Measurements from ENCODE around the gene EPB41L2. TPM values are rescaled to one million over a fixed set of nuclear protein-coding genes. Genes with fewer than 3 reads are reported as not detected.

The EPB41L2 gene
- total RNA-seq, 1 experiment from 2014 or later: 199 TPM

GRCh38 chr6:130814506-130814905 is 248.5 kb downstream of the EPB41L2 start:
- ChIA-PET CTCF (no interaction called here), POLR2A (no interaction called here)
- TF ChIP-seq TCF7L2 (IDR thresholded peaks at IDR 0.05; ENCODE audit: low read depth, low read length) (no peak), SIN3A (IDR thresholded peaks at IDR 0.05; ENCODE audit: borderline replicate concordance, insufficient read depth, low read depth, low read length) (no peak)
- in situ Hi-C loops (cut with HindIII; ENCODE audit: low pct_unique_long_range_greater_than_20kb, low sequenced_read_pairs): no loop called here
- H3K9me3 ChIP-seq (ENCODE audit: control insufficient read depth, insufficient read depth, low read depth, low read length): no peaks in the 10 kb centered on the region
- DNase-seq (ENCODE audit: low read depth, low spot score) (no peak), ATAC-seq (no peak)
- H3K4me1 ChIP-seq (ENCODE audit: control insufficient read depth, insufficient read depth, low read length): no peaks in the 10 kb centered on the region
- H3K36me3 ChIP-seq (ENCODE audit: control insufficient read depth, insufficient read depth, low read length): no peaks in the 10 kb centered on the region
- BruUV-seq (replicated peaks): no TSS peak
- H3K4me3 ChIP-seq (ENCODE audit: low read depth in 2 of 2, low read length in 2 of 2): no peak overlapping the region
- intact Hi-C loops (cut with micrococcal nuclease; ENCODE audit: unreplicated experiment): no loop called here
- no peak overlapping the region for H3K27ac ChIP-seq (ENCODE audit: low read length)
- no peaks in the 10 kb centered on the region for H3K27me3 ChIP-seq (ENCODE audit: control insufficient read depth, insufficient read depth, low read length)

DNA sequence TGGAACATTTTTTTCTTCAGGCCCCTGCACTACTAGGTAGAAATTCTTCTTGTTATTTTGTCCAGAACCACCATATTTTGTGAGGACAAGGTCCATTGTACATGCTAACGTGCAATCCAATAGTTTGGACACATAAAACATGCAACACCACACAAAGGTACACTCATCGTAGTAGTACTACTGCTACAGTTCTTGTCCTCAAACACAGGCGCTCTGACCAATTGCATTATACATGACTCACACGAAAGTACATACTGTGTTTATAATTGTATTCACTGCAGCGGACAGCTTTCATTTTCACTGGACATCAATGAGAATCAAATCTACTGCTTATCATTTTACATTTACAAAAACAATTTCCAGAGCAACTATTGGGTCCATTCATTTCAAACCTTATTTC is 251.1 kb downstream of the EPB41L2 start:
- TF ChIP-seq SIN3A (IDR thresholded peaks at IDR 0.05; ENCODE audit: borderline replicate concordance, insufficient read depth, low read depth, low read length) (no peak), TCF7L2 (IDR thresholded peaks at IDR 0.05; ENCODE audit: low read depth, low read length) (no peak), POLR2AphosphoS5 (IDR thresholded peaks at IDR 0.05; ENCODE audit: low read depth, low read length) (no peak)
- TF ChIP-seq, protein P1, sequence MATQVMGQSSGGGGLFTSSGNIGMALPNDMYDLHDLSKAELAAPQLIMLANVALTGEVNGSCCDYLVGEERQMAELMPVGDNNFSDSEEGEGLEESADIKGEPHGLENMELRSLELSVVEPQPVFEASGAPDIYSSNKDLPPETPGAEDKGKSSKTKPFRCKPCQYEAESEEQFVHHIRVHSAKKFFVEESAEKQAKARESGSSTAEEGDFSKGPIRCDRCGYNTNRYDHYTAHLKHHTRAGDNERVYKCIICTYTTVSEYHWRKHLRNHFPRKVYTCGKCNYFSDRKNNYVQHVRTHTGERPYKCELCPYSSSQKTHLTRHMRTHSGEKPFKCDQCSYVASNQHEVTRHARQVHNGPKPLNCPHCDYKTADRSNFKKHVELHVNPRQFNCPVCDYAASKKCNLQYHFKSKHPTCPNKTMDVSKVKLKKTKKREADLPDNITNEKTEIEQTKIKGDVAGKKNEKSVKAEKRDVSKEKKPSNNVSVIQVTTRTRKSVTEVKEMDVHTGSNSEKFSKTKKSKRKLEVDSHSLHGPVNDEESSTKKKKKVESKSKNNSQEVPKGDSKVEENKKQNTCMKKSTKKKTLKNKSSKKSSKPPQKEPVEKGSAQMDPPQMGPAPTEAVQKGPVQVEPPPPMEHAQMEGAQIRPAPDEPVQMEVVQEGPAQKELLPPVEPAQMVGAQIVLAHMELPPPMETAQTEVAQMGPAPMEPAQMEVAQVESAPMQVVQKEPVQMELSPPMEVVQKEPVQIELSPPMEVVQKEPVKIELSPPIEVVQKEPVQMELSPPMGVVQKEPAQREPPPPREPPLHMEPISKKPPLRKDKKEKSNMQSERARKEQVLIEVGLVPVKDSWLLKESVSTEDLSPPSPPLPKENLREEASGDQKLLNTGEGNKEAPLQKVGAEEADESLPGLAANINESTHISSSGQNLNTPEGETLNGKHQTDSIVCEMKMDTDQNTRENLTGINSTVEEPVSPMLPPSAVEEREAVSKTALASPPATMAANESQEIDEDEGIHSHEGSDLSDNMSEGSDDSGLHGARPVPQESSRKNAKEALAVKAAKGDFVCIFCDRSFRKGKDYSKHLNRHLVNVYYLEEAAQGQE (IDR thresholded peaks at IDR 0.05; ENCODE audit: insufficient read depth in 1 of 2, low read depth in 2 of 2, low read length in 1 of 2): no peak
- TF ChIP-seq, protein P2, sequence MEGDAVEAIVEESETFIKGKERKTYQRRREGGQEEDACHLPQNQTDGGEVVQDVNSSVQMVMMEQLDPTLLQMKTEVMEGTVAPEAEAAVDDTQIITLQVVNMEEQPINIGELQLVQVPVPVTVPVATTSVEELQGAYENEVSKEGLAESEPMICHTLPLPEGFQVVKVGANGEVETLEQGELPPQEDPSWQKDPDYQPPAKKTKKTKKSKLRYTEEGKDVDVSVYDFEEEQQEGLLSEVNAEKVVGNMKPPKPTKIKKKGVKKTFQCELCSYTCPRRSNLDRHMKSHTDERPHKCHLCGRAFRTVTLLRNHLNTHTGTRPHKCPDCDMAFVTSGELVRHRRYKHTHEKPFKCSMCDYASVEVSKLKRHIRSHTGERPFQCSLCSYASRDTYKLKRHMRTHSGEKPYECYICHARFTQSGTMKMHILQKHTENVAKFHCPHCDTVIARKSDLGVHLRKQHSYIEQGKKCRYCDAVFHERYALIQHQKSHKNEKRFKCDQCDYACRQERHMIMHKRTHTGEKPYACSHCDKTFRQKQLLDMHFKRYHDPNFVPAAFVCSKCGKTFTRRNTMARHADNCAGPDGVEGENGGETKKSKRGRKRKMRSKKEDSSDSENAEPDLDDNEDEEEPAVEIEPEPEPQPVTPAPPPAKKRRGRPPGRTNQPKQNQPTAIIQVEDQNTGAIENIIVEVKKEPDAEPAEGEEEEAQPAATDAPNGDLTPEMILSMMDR (IDR thresholded peaks at IDR 0.05): no peak
- Histone ChIP-seq H3K9me3 (ENCODE audit: control insufficient read depth, insufficient read depth, low read depth, low read length) (no peaks in the 10 kb centered on the region), H3K4me3 (ENCODE audit: low read depth in 2 of 2, low read length in 2 of 2) (no peak overlapping the region), H3K27ac (ENCODE audit: low read length) (no peak overlapping the region), H3K36me3 (ENCODE audit: control insufficient read depth, insufficient read depth, low read length) (no peaks in the 10 kb centered on the region), H3K27me3 (ENCODE audit: control insufficient read depth, insufficient read depth, low read length) (no peaks in the 10 kb centered on the region), H3K4me1 (ENCODE audit: control insufficient read depth, insufficient read depth, low read length) (no peaks in the 10 kb centered on the region)
- in situ Hi-C loops (cut with HindIII; ENCODE audit: low pct_unique_long_range_greater_than_20kb, low sequenced_read_pairs): no loop called here
- intact Hi-C loops (cut with micrococcal nuclease; ENCODE audit: unreplicated experiment): no loop called here
- CTCF ChIA-PET: interaction anchor here (0.6 kb wide), 1 partner anchor 285 kb away, joined by 3 read pairs; no protein-coding TSS in a partner anchor
- POLR2A ChIA-PET: interaction anchor here (0.6 kb wide), 1 partner anchor 13 kb away, joined by 3 read pairs; no protein-coding TSS in a partner anchor
- ATAC-seq (no peak), DNase-seq (ENCODE audit: low read depth, low spot score) (no peak)
- BruUV-seq (replicated peaks): no TSS peak

DNA sequence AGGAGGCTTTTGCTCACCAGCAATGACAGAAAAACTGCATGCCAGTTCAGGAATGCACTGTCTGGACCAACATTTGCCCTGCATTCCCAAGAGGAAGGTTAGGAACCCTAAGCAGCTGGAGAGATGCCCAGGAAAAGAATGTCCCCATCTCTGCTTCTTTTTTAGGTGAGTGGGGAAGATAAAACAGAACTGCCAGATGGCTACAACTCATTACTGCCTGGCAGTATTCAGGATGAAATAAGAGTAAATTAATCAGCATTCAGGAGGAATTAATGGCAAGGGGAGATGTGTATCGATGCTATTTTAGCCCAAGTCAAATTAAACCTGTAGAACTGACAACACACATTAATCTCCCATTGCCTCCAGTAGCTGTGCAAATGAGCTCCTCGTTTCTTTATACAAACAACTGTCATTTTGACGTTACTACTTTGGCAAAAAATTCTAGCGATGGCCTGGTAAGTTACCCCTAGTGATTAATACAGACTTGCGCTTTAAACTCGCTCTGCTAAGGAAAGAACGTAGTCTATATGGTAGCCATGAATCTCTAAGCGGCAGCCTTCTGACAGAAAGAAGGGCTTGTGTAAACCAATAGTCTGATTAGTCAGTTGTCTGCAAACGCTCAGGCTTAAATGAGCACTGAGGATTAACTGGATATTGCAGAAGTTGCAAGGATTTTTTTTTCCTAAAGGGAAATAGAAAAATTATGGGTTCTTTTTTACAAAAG is 252.6 kb downstream of the EPB41L2 start:
- H3K4me1 ChIP-seq (ENCODE audit: control insufficient read depth, insufficient read depth, low read length): no peaks in the 10 kb centered on the region
- no peaks in the 10 kb centered on the region for H3K36me3 ChIP-seq (ENCODE audit: control insufficient read depth, insufficient read depth, low read length)
- H3K27me3 ChIP-seq (ENCODE audit: control insufficient read depth, insufficient read depth, low read length): no peaks in the 10 kb centered on the region
- CTCF ChIA-PET: no interaction called here
- ATAC-seq: no peak
- POLR2A ChIA-PET: no interaction called here
- H3K9me3 ChIP-seq (ENCODE audit: control insufficient read depth, insufficient read depth, low read depth, low read length): no peaks in the 10 kb centered on the region
- BruUV-seq (replicated peaks): no TSS peak
- TF ChIP-seq POLR2AphosphoS5 (IDR thresholded peaks at IDR 0.05; ENCODE audit: low read depth, low read length) (no peak), TCF7L2 (IDR thresholded peaks at IDR 0.05; ENCODE audit: low read depth, low read length) (no peak), SIN3A (IDR thresholded peaks at IDR 0.05; ENCODE audit: borderline replicate concordance, insufficient read depth, low read depth, low read length) (no peak)
- TF ChIP-seq, protein P2 (IDR thresholded peaks at IDR 0.05): no peak
- TF ChIP-seq, protein P1 (IDR thresholded peaks at IDR 0.05; ENCODE audit: insufficient read depth in 1 of 2, low read depth in 2 of 2, low read length in 1 of 2): no peak
- H3K4me3 ChIP-seq (ENCODE audit: low read depth in 2 of 2, low read length in 2 of 2): no peak overlapping the region
- no peak overlapping the region for H3K27ac ChIP-seq (ENCODE audit: low read length)
- in situ Hi-C loops (cut with HindIII; ENCODE audit: low pct_unique_long_range_greater_than_20kb, low sequenced_read_pairs) (no loop called here), intact Hi-C loops (cut with micrococcal nuclease; ENCODE audit: unreplicated experiment) (no loop called here)
- no peak for DNase-seq (ENCODE audit: low read depth, low spot score)
